Tibial nerve (tissue), 4 donors: Measurements from ENCODE around the gene MOGAT1. TPM values are rescaled to one million over a fixed set of nuclear protein-coding genes. Genes with fewer than 3 reads are reported as not detected.

Experiments used
- DNase-seq, 2 donors: peaks; one replicate each; pipeline ENCODE4 v3.0.0-alpha.2; 2019; ENCODE audit warnings: low spot score in 2 of 2
- H3K27ac ChIP-seq, 4 donors: fragments of 200-600 bp; sonication (generic) in 3 of 4; one replicate each; pipeline ENCODE4 v1.5.1; 2017 to 2019; ENCODE audit warnings: mild to moderate bottlenecking in 1 of 4
- H3K27me3 ChIP-seq, 2 donors: fragments of 200-600 bp; sonication (generic) in 1 of 2; one replicate each; pipeline versions ENCODE4 v1.5.1 to v1.6.0; 2017 to 2019
- H3K36me3 ChIP-seq, 3 donors: fragments of 200-600 bp; sonication (generic); one replicate each; pipeline ENCODE4 v1.5.1; 2018 to 2019
- H3K4me1 ChIP-seq, 4 donors: fragments of 200-600 bp; sonication (generic) in 3 of 4; one replicate each; pipeline ENCODE4 v1.5.1; 2017 to 2019
- H3K4me3 ChIP-seq, 4 donors: fragments of 200-600 bp; sonication (generic) in 3 of 4; one replicate each; pipeline ENCODE4 v1.5.1; 2017 to 2019; ENCODE audit warnings: mild to moderate bottlenecking in 1 of 4, moderate library complexity in 1 of 4
- H3K9me3 ChIP-seq, 4 donors: fragments of 200-600 bp; sonication (generic) in 3 of 4; one replicate each; pipeline ENCODE4 v1.5.1; 2017 to 2019
- EP300 ChIP-seq, 2 donors: sonication (generic); formaldehyde crosslinking; IDR thresholded peaks; one replicate each; pipeline ENCODE4 v1.6.1; 2017; ENCODE audit warnings: antibody characterized with exemption in 2 of 2, mild to moderate bottlenecking in 1 of 2
- POLR2A ChIP-seq, 2 donors: fragments of 450-650 bp; IDR thresholded peaks; one replicate each; pipeline ENCODE4 v1.6.1; 2017; ENCODE audit warnings: antibody characterized with exemption in 2 of 2, mild to moderate bottlenecking in 2 of 2, moderate library complexity in 2 of 2
- WGBS, 2 donors: methylation state at CpG; one replicate each; pipeline ENCODE4 v1.1.5; 2018; 5-methylcytosine and 5-hydroxymethylcytosine counted together
- total RNA-seq, 4 donors: library from RNA; depleted of rRNA; stranded (reverse); fragments of >200 nt; gene quantifications; one replicate each; pipeline ENCODE4 v1.1.0, GENCODE V29; 2016
- TF ChIP-seq, protein P1 (sequence below), 5 experiments: fragments of 200-600 bp in 3 of 5; fragments of 450-650 bp in 2 of 5; sonication (generic) in 3 of 5; IDR thresholded peaks; one replicate each; pipeline ENCODE4 v1.5.1; 2016 to 2019; ENCODE audit warnings: antibody characterized with exemption in 5 of 5, mild to moderate bottlenecking in 3 of 5, moderate library complexity in 2 of 5

MOGAT1 gene
- total RNA-seq, 4 donors from 2014 or later = not detected

DNA sequence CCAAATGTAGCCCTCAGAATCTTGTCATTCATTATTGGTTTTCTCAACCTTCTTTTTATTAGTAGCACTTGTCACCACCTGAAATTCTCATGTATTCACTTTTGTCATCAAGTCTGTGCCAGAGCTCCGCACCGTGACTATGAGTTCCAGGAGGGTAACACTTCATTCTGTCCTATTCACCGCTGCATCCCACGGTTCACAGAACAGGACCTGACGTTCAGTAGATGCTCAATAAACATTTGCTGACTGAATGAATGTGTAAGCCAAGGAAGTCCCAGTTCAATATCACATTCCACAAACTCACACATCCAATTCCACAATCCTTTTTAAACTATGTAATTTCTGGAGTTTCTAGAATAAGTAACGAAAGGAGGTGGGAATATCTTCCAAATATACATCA lies 65.5 kb downstream of the MOGAT1 start:
- Histone ChIP-seq H3K27ac (no peak overlapping the region), H3K4me1 (peaks cover 0 to 19% (median 0%) of the 10 kb centered on the region in 4 donors), H3K9me3 (no peaks in the 10 kb centered on the region), H3K36me3 (no peaks in the 10 kb centered on the region), H3K4me3 (no peak overlapping the region), H3K27me3 (no peaks in the 10 kb centered on the region)
- TF ChIP-seq POLR2A (IDR thresholded peaks at IDR 0.05) = no peak
- TF ChIP-seq, protein P1, sequence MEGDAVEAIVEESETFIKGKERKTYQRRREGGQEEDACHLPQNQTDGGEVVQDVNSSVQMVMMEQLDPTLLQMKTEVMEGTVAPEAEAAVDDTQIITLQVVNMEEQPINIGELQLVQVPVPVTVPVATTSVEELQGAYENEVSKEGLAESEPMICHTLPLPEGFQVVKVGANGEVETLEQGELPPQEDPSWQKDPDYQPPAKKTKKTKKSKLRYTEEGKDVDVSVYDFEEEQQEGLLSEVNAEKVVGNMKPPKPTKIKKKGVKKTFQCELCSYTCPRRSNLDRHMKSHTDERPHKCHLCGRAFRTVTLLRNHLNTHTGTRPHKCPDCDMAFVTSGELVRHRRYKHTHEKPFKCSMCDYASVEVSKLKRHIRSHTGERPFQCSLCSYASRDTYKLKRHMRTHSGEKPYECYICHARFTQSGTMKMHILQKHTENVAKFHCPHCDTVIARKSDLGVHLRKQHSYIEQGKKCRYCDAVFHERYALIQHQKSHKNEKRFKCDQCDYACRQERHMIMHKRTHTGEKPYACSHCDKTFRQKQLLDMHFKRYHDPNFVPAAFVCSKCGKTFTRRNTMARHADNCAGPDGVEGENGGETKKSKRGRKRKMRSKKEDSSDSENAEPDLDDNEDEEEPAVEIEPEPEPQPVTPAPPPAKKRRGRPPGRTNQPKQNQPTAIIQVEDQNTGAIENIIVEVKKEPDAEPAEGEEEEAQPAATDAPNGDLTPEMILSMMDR (IDR thresholded peaks at IDR 0.05) = no peak
- no peak for TF ChIP-seq EP300 (IDR thresholded peaks at IDR 0.05)
- 77 to 82% methylated on average over 6 of the region's 6 CpGs for WGBS, 2 donors
- DNase-seq = no peak

DNA sequence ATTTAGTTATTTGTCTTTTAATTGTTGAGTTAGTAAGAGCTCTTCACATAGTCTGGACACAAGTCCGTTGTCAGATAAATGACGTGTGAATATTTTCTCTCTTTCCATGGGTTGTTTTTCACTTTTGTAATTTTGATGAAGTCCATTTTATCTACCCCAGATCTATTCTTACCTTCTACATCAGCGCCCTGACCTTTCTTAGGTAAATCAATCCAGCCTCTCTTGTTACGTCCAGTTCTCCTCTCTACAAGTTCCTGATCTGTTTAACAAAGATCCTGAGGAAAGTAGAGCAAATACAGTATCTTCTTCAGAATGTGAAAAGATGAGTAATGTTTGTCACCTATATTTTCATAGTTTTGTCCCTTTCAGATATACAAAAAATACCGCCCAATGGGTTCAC lies 66.9 kb downstream of the MOGAT1 start:
- no peak for DNase-seq
- H3K27ac ChIP-seq = no peak overlapping the region
- peaks cover 0 to 16% (median 0%) of the 10 kb centered on the region in 4 donors for H3K4me1 ChIP-seq
- no peaks in the 10 kb centered on the region for H3K27me3 ChIP-seq
- H3K9me3 ChIP-seq = no peaks in the 10 kb centered on the region
- 97% methylated on average over 5 of the region's 5 CpGs for WGBS, 2 donors
- H3K4me3 ChIP-seq = no peak overlapping the region
- TF ChIP-seq, protein P1 (IDR thresholded peaks at IDR 0.05) = no peak
- no peak for TF ChIP-seq EP300 (IDR thresholded peaks at IDR 0.05)
- no peak for TF ChIP-seq POLR2A (IDR thresholded peaks at IDR 0.05)
- no peaks in the 10 kb centered on the region for H3K36me3 ChIP-seq

DNA sequence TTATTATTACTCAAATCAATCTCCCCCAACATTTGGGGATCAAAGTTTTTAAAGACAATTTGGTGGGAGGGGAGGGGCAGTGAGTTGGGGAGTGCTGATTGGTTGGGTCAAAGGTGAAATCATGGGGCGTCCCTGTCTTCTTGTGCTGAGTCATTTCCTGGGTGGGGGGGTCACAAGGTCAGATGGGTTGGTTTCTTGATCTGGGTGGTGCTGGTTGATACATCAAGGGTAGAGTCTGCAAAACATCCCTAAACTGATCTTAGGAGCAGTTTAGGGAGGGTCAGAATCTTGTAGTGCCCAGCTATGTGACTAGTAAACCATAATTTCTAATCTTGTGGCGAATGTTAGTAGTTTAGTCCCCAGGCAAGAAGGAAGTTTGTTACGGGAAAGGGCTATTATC lies 67.4 kb downstream of the MOGAT1 start:
- H3K9me3 ChIP-seq = no peaks in the 10 kb centered on the region
- H3K27me3 ChIP-seq = no peaks in the 10 kb centered on the region
- H3K4me3 ChIP-seq = no peak overlapping the region
- H3K36me3 ChIP-seq = no peaks in the 10 kb centered on the region
- TF ChIP-seq EP300 (IDR thresholded peaks at IDR 0.05) = no peak
- TF ChIP-seq, protein P1 (IDR thresholded peaks at IDR 0.05) = no peak
- no peak for TF ChIP-seq POLR2A (IDR thresholded peaks at IDR 0.05)
- no peak overlapping the region for H3K27ac ChIP-seq
- peaks cover 0 to 11% (median under 1%) of the 10 kb centered on the region in 4 donors for H3K4me1 ChIP-seq
- WGBS, 2 donors = 71 to 75% methylated on average over 3 of the region's 3 CpGs
- no peak for DNase-seq

DNA sequence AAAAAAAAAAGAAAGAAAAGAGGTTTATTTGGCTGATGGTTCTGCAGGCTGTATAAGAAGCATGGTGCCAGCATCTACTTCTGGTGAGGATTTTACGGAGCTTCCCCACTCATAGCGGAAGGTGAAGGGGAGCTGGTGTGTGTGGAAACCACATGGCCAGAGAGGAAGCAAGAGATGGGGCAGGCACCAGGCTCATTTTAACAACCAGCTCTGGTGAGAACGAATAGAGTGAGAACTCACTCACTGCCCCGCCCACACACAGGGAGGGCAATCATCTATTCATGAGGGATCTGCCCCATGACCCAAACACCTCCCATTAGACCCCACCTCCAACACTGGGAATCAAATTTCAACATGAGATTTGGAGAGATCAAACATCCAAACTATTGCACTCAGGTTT lies 68.5 kb downstream of the MOGAT1 start:
- Histone ChIP-seq H3K27me3 (no peaks in the 10 kb centered on the region), H3K27ac (no peak overlapping the region), H3K4me1 (peaks cover 0 to 4% (median under 1%) of the 10 kb centered on the region in 4 donors), H3K9me3 (no peaks in the 10 kb centered on the region), H3K36me3 (no peaks in the 10 kb centered on the region), H3K4me3 (no peak overlapping the region)
- no peak for DNase-seq
- WGBS, 2 donors = 79 to 85% methylated on average over 4 of the region's 4 CpGs
- TF ChIP-seq EP300 (IDR thresholded peaks at IDR 0.05) = no peak
- no peak for TF ChIP-seq POLR2A (IDR thresholded peaks at IDR 0.05)
- TF ChIP-seq, protein P1 (IDR thresholded peaks at IDR 0.05) = no peak

DNA sequence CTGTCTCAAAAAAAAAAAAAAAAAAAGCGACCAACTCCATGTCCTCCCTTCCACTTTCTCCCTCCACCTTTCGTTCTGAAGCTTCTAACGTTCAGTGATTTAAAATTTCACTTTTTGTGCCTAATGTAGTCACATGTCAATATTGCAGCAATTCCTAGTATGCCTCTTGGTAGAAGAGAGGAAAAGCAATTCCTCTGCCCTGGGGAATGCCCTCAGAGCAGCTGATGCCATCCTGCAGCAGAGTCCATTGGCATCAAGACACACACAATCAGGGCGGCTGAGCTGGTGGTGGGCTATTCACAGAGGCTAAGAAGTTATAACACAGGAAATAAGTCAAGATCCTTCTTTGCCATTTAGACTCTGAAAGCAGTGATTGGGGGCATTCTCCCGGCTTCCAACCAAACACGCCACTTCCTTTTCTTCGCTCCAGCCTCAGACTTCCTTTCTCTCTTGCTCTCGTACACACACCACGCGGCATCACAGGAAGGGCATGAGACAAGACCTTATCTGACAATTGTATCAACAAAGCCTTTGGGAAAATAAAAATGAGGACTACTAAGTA lies 71.9 kb downstream of the MOGAT1 start:
- WGBS, 2 donors = 58 to 70% methylated on average over 10 of the region's 10 CpGs
- Histone ChIP-seq H3K36me3 (no peaks in the 10 kb centered on the region), H3K9me3 (no peaks in the 10 kb centered on the region), H3K27ac (peak overlapping the region in 2 of 4 donors; percentile 40 to 52), H3K4me3 (no peak overlapping the region), H3K27me3 (no peaks in the 10 kb centered on the region), H3K4me1 (peaks cover 0 to 19% (median 2%) of the 10 kb centered on the region in 4 donors)
- no peak for TF ChIP-seq POLR2A (IDR thresholded peaks at IDR 0.05)
- TF ChIP-seq, protein P1 (IDR thresholded peaks at IDR 0.05) = no peak
- peak in 1 of 2 donors; percentile 5 for TF ChIP-seq EP300 (IDR thresholded peaks at IDR 0.05)
- peak in 1 of 2 donors; percentile 40 for DNase-seq
